Right hindlimb (tissue), 1 donor: ENCODE results near the gene DDX50.
A peak's percentile ranks its signal among the peaks of the same experiment; 100 is the strongest.
"Not testable (repeated sequence)": the region's sequence is repeated elsewhere in the genome, so short reads cannot be mapped to it uniquely, and the experiment has no call there.

Experiments
- DNase-seq: peaks from one replicate; pipeline ENCODE4 v3.0.0-alpha.2; 2018

The DDX50 gene

GRCh38 chr10:68902382-68902781, 1.3 kb downstream of the DDX50 start:
- DNase-seq: no peak

GRCh38 chr10:68924593-68924992, 23.5 kb downstream of the DDX50 start:
- DNase-seq: no peak

GRCh38 chr10:68925489-68925888, 24.4 kb downstream of the DDX50 start:
- no peak for DNase-seq

- not testable (repeated sequence) for DNase-seq
These were observed 28.0 kb downstream of the DDX50 start for GRCh38 chr10:68929157-68929556.

GRCh38 chr10:68929888-68930287, 28.8 kb downstream of the DDX50 start:
- DNase-seq: not testable (repeated sequence)

GRCh38 chr10:68932860-68933259, 31.7 kb downstream of the DDX50 start:
- not testable (repeated sequence) for DNase-seq

GRCh38 chr10:68934994-68935393, 33.9 kb downstream of the DDX50 start:
- no peak for DNase-seq

GRCh38 chr10:68938117-68938516, 37.0 kb downstream of the DDX50 start:
- no peak for DNase-seq

GRCh38 chr10:68938884-68939283, 37.8 kb downstream of the DDX50 start:
- DNase-seq: no peak

GRCh38 chr10:68940917-68941316, 39.8 kb downstream of the DDX50 start:
- not testable (repeated sequence) for DNase-seq

- DNase-seq: no peak
These were observed 49.5 kb downstream of the DDX50 start for GRCh38 chr10:68950598-68950997.

- no peak for DNase-seq
These were observed 53.8 kb downstream of the DDX50 start for GRCh38 chr10:68954904-68955303.

- DNase-seq: peak; percentile 32
These were observed 54.3 kb downstream of the DDX50 start for GRCh38 chr10:68955355-68955831.

GRCh38 chr10:68955832-68956532, 54.9 kb downstream of the DDX50 start, which contains the start of gene DDX21:
Gene DDX21, plus strand, starts transcription at chr10:68956170. Its CDS starts 56 bp downstream, at chr10:68956226.
- DNase-seq: peak; percentile 95

GRCh38 chr10:68957284-68957615, 56.1 kb downstream of the DDX50 start:
- DNase-seq: no peak

- DNase-seq: no peak
These were observed 56.5 kb downstream of the DDX50 start for GRCh38 chr10:68957654-68958053.

GRCh38 chr10:68959695-68960527, 58.8 kb downstream of the DDX50 start:
- no peak for DNase-seq

GRCh38 chr10:68963151-68963550, 62.0 kb downstream of the DDX50 start:
- no peak for DNase-seq

- DNase-seq: no peak
These were observed 72.9 kb downstream of the DDX50 start for GRCh38 chr10:68973975-68974374.

GRCh38 chr10:68975936-68976473, 74.9 kb downstream of the DDX50 start:
- DNase-seq: not testable (repeated sequence)

GRCh38 chr10:68979738-68980137, 78.6 kb downstream of the DDX50 start:
- DNase-seq: not testable (repeated sequence)

GRCh38 chr10:68981074-68981473, 80.0 kb downstream of the DDX50 start:
- DNase-seq: no peak

GRCh38 chr10:68982389-68982788, 81.3 kb downstream of the DDX50 start:
- DNase-seq: no peak

- DNase-seq: no peak
These were observed 86.5 kb downstream of the DDX50 start for GRCh38 chr10:68987611-68988010.
